ENCODE data around the gene CDC5L.
"Not testable (repeated sequence)": the region's sequence is repeated elsewhere in the genome, so short reads cannot be mapped to it uniquely, and the experiment has no call there.

GRCh38 chr6:44350650-44350994 lies 36.9 kb upstream of the CDC5L start:
- not testable (repeated sequence) for TF ChIP-seq JUND (IDR thresholded peaks at IDR 0.05); CTCF (IDR thresholded peaks at IDR 0.05); POLR2AphosphoS5 (IDR thresholded peaks at IDR 0.05; ENCODE audit: low read depth, low read length); REST (IDR thresholded peaks at IDR 0.05; ENCODE audit: low read depth, low read length); ELF1 (IDR thresholded peaks at IDR 0.05); SIN3A (IDR thresholded peaks at IDR 0.05; ENCODE audit: borderline replicate concordance, low read depth, low read length); GATA2 (CRISPR knock-in tag; IDR thresholded peaks at IDR 0.05); EP300 (IDR thresholded peaks at IDR 0.05; ENCODE audit: borderline replicate concordance in 1 of 2, low read depth in 1 of 2, low read length in 1 of 2); PBX3 (IDR thresholded peaks at IDR 0.05)

All from SK-N-SH (cell line).